WTC11 (cell line): ENCODE data around the gene CDYL. TPM values are rescaled to one million over a fixed set of nuclear protein-coding genes. Genes with fewer than 3 reads are reported as not detected.

Source experiments
- ATAC-seq: fragments of 200-7000 bp; cut with Tn5 transposase; 2 replicates; pipeline ENCODE4 v1.10.0; 2021; ENCODE audit warnings: mild to moderate bottlenecking, moderate library complexity
- CTCF ChIA-PET: fragments of 300-600 bp; sonication (Branson Sonifier 250); formaldehyde crosslinking; loops from one replicate; lab custom pipeline; 2021; ENCODE audit warnings: antibody characterized with exemption; lab: Charles Lee
- POLR2A ChIA-PET: fragments of 350-600 bp; sonication (Branson Sonifier 250); formaldehyde crosslinking; loops from one replicate; lab custom pipeline; 2021; ENCODE audit warnings: antibody characterized with exemption; lab: Charles Lee
- DNase-seq: peaks from one replicate; pipeline ENCODE4 v3.0.0; 2021; ENCODE audit warnings: low spot score
- H3K27ac Mint-ChIP-seq: 2 replicates; pipeline ENCODE4 v1.8.0; 2021; ENCODE audit warnings: mixed read lengths
- H3K27me3 Mint-ChIP-seq: 2 replicates; pipeline ENCODE4 v1.8.0; 2021; ENCODE audit warnings: low read depth, mild to moderate bottlenecking, moderate library complexity, mixed read lengths
- H3K36me3 Mint-ChIP-seq: 2 replicates; pipeline ENCODE4 v1.8.0; 2021; ENCODE audit warnings: mixed read lengths
- H3K4me1 Mint-ChIP-seq: 2 replicates; pipeline ENCODE4 v1.8.0; 2022; ENCODE audit warnings: mixed read lengths
- H3K4me3 Mint-ChIP-seq: 2 replicates; pipeline ENCODE4 v1.8.0; 2021; ENCODE audit warnings: mild to moderate bottlenecking, moderate library complexity, mixed read lengths
- H3K9me3 Mint-ChIP-seq: 2 replicates; pipeline ENCODE4 v1.8.0; 2021; ENCODE audit warnings: mixed read lengths
- AR ChIP-seq: fragments of 250-450 bp; sonication (Bioruptor Pico); IDR thresholded peaks from 2 replicates; pipeline ENCODE4 v1.9.0; 2021; ENCODE audit warnings: mild to moderate bottlenecking
- ARID4B ChIP-seq: sonication (generic); formaldehyde crosslinking; IDR thresholded peaks from 2 replicates; pipeline ENCODE4 v1.8.0; 2023; ENCODE audit warnings: missing genetic modification reagents, mild to moderate bottlenecking, borderline replicate concordance
- CREB1 ChIP-seq: sonication (generic); formaldehyde crosslinking; IDR thresholded peaks from 2 replicates; pipeline ENCODE4 v1.8.0; 2023; ENCODE audit warnings: mild to moderate bottlenecking, missing genetic modification reagents
- CREM ChIP-seq: sonication (generic); formaldehyde crosslinking; IDR thresholded peaks from 2 replicates; pipeline ENCODE4 v1.8.1; 2022; ENCODE audit warnings: mild to moderate bottlenecking, missing genetic modification reagents, moderate library complexity
- ERG ChIP-seq: fragments of 250-450 bp; sonication (Bioruptor Pico); IDR thresholded peaks from 2 replicates; pipeline ENCODE4 v1.8.0; 2021; ENCODE audit warnings: mild to moderate bottlenecking
- FOXP1 ChIP-seq: sonication (generic); formaldehyde crosslinking; IDR thresholded peaks from 2 replicates; pipeline ENCODE4 v1.8.0; 2022; ENCODE audit warnings: missing genetic modification reagents, mild to moderate bottlenecking, moderate library complexity, borderline replicate concordance
- IRF1 ChIP-seq: sonication (generic); formaldehyde crosslinking; IDR thresholded peaks from 2 replicates; pipeline ENCODE4 v1.8.0; 2023; ENCODE audit warnings: missing genetic modification reagents
- MXD4 ChIP-seq: fragments of 250-450 bp; sonication (Bioruptor Pico); IDR thresholded peaks from 2 replicates; pipeline ENCODE4 v1.8.0; 2021; ENCODE audit warnings: mild to moderate bottlenecking, moderate library complexity, borderline replicate concordance
- NR1H2 ChIP-seq: sonication (generic); formaldehyde crosslinking; IDR thresholded peaks from 2 replicates; pipeline ENCODE4 v1.9.0; 2021; ENCODE audit warnings: mild to moderate bottlenecking, moderate library complexity, missing genetic modification reagents
- NR3C1 ChIP-seq: sonication (generic); formaldehyde crosslinking; conservative IDR thresholded peaks from 2 replicates; pipeline ENCODE4 v1.8.1; 2023; ENCODE audit warnings: low read depth, mild to moderate bottlenecking, missing genetic modification reagents
- PRRX2 ChIP-seq: fragments of 250-450 bp; sonication (Bioruptor Pico); IDR thresholded peaks from 2 replicates; pipeline ENCODE4 v1.8.0; 2021; ENCODE audit warnings: mild to moderate bottlenecking
- RELA ChIP-seq: sonication (generic); formaldehyde crosslinking; IDR thresholded peaks from 2 replicates; pipeline ENCODE4 v1.8.1; 2022; ENCODE audit warnings: missing genetic modification reagents, mild to moderate bottlenecking, borderline replicate concordance
- SOX15 ChIP-seq: fragments of 250-450 bp; sonication (Bioruptor Pico); IDR thresholded peaks from 2 replicates; pipeline ENCODE4 v1.9.0; 2021; ENCODE audit warnings: mild to moderate bottlenecking
- TEAD1 ChIP-seq: sonication (generic); formaldehyde crosslinking; IDR thresholded peaks from 2 replicates; pipeline ENCODE4 v1.8.0; 2022; ENCODE audit warnings: mild to moderate bottlenecking, missing genetic modification reagents
- ZBTB43 ChIP-seq: sonication (generic); formaldehyde crosslinking; IDR thresholded peaks from 2 replicates; pipeline ENCODE4 v1.8.1; 2023; ENCODE audit warnings: mild to moderate bottlenecking, missing genetic modification reagents
- ZNF317 ChIP-seq: sonication (generic); formaldehyde crosslinking; IDR thresholded peaks from 2 replicates; pipeline ENCODE4 v1.8.1; 2023; ENCODE audit warnings: low read depth, mild to moderate bottlenecking, moderate library complexity, missing genetic modification reagents, borderline replicate concordance
- ZNF671 ChIP-seq: fragments of 250-450 bp; sonication (Bioruptor Pico); IDR thresholded peaks from 2 replicates; pipeline ENCODE4 v1.8.0; 2021; ENCODE audit warnings: mild to moderate bottlenecking
- ZSCAN18 ChIP-seq: fragments of 250-450 bp; sonication (Bioruptor Pico); IDR thresholded peaks from 2 replicates; pipeline ENCODE4 v2.1.2; 2022; ENCODE audit warnings: mild to moderate bottlenecking, moderate library complexity
- total RNA-seq: library from RNA; stranded (reverse); gene quantifications from 3 replicates; pipeline ENCODE4 v1.2.3, GENCODE V29; 2021

The CDYL gene
- total RNA-seq, 1 experiment from 2014 or later = 92.0 TPM

GRCh38 chr6:4986999-4987398 lies 210.8 kb downstream of the CDYL start (continued):
- no peak for TF ChIP-seq FOXP1 (CRISPR knock-in tag)
- no peak for TF ChIP-seq ZBTB43
- no peak for TF ChIP-seq ZNF317 (CRISPR knock-in tag)
- TF ChIP-seq ZNF671 (CRISPR knock-in tag) = no peak
- TF ChIP-seq NR3C1 (CRISPR knock-in tag) = no peak
- no peak for TF ChIP-seq CREB1 (CRISPR knock-in tag)
- no peak for TF ChIP-seq ERG (CRISPR knock-in tag)
- TF ChIP-seq AR (CRISPR knock-in tag) = no peak
- no peak for TF ChIP-seq ARID4B (CRISPR knock-in tag)
- no peak for TF ChIP-seq SOX15 (CRISPR knock-in tag)
- no peak for TF ChIP-seq TEAD1 (CRISPR knock-in tag)
- TF ChIP-seq PRRX2 (CRISPR knock-in tag) = no peak

- peaks cover 14% of the 10 kb centered on the region for H3K4me1 Mint-ChIP-seq
- H3K27ac Mint-ChIP-seq = no peak overlapping the region
- peaks cover 12% of the 10 kb centered on the region; the same call in 1 of the 2 replicates for H3K9me3 Mint-ChIP-seq
- POLR2A ChIA-PET = no interaction called here
- no peak overlapping the region for H3K4me3 Mint-ChIP-seq
- TF ChIP-seq RELA (CRISPR knock-in tag) (no peak), IRF1 (CRISPR knock-in tag) (no peak), NR1H2 (no peak), MXD4 (no peak), ZSCAN18 (CRISPR knock-in tag) (no peak), CREM (CRISPR knock-in tag) (no peak)
- CTCF ChIA-PET = interaction anchor here (1.4 kb wide), 1 partner anchor 43 kb away, joined by 3 read pairs; no protein-coding TSS in a partner anchor
- DNase-seq = no peak
- H3K36me3 Mint-ChIP-seq = no peaks in the 10 kb centered on the region
- H3K27me3 Mint-ChIP-seq = no peaks in the 10 kb centered on the region; the same call in 1 of the 2 replicates
- no peak for ATAC-seq
Measured at GRCh38 chr6:4987432-4987831, 211.2 kb downstream of the CDYL start.
